Adrenal gland (tissue), 5 donors: ENCODE results near the gene UQCR10.

Experiments used
- CTCF ChIP-seq, 6 experiments: fragments of 450-650 bp in 4 of 6; fragments of 200-600 bp in 2 of 6; sonication (generic) in 1 of 6; IDR thresholded peaks; 1 replicate in 5 of 6; 2 replicates in 1 of 6; pipeline versions ENCODE4 v1.5.1 to v1.8.0; 2016 to 2021; ENCODE audit warnings: antibody characterized with exemption in 6 of 6, mild to moderate bottlenecking in 2 of 6, moderate library complexity in 1 of 6
- POLR2A ChIP-seq, 2 donors: fragments of 450-650 bp; IDR thresholded peaks; one replicate each; pipeline ENCODE4 v1.6.1; 2017; ENCODE audit warnings: antibody characterized with exemption in 2 of 2, mild to moderate bottlenecking in 2 of 2, moderate library complexity in 1 of 2
- donor health status: DM: no; HTN: no; CAD: no.

GRCh38 chr22:29769723-29770321 lies 2.7 kb downstream of the UQCR10 start:
- TF ChIP-seq POLR2A (IDR thresholded peaks at IDR 0.05) = no peak
- no peak for TF ChIP-seq CTCF (IDR thresholded peaks at IDR 0.05)
